ENCODE results near the gene SEC14L5.

SEC14L5 gene

DNA sequence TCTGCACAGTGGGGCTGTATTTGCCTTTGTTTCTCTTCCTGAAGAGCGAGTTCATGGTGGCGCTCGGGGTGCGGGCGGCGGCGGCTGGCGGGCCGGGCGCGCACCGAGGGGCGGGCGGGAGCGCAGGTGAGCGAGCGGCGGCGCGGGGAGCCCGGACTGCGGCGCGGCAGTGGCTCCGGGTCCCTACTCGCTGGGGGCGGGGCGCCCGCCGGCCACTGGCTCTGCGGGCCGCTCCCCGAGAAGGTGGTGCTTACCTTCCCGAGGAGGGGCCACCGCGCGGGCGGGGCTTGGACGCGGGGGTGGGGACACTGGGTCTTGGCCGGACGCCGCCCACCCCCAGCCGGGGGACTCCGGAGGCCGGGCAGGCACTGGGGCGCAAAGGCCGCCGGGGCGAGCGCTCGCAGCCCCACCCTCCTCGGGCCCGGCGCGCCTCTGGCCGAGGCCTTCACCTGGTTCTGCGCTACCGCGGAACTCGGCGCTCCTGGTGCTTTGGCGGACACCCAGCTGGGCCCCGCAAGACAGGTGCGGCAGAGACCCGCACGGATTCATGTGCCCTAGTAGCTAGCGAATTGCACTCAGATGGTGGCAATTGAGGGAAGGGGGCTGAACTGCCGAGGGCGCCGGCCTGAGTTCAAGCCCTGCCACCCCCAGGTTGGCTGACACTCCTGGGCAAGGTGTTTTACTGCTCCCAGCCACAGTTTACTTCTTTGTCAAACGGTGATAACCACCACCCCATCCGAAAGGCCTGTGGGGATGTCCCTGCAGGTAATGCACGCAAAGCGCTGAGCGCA, 20.9 kb upstream of the SEC14L5 start, which contains the start of gene PPL:
Gene PPL, minus strand, starts transcription at position 158 of the 791 bp plus-strand sequence. Its CDS starts 103 bp downstream, at position 55.
- Mint-ChIP-seq H3K27ac (no peak within 1 kb of the TSS), H3K27me3 (peaks cover 53 to 57% of the 10 kb centered on the region in 2 donors)
- peak; percentile 14 for DNase-seq

DNA sequence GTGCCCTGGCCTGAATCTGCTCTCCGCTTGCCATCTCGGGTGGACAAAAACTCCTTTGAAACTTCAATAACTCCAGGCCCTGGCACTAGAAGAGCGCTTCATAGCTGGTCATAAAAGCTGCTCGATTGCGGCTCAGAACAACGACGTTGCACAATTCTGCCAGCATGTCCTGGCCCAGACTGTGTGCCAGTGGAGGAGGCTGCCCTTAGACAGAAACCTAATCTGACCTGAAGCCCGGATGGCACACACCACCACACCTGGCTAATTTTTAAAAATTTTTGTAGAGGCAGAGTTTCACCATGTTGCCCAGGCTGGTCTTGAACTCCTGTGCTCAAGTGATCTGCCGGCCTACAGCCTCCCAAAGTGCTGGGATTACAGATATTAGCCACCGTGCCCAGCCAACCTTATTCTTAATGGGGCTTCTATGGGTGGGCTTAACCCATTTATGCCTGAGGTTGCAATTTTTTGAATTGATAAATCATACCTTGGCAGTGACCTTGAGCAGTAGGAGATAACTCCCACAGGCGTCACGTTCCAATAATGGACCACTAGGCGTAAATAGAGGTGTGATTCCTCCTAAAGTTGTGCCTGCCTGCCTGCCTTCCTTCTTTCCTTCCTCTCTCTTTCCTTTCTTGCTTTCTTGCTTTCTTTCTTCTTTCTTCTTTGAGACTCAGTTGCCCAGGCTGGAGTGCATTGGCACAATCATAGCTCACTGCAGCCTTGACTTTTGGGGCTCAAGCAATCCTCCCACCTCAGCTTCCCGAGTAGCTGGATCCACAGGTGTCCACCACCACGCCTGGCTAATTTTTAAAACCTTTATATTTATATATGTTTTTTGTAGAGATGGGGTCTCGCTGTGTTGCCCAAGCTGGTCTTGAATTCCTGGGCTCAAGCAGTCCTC, 20.1 kb upstream of the SEC14L5 start:
- Mint-ChIP-seq H3K27me3 (peaks cover 51 to 56% of the 10 kb centered on the region in 2 donors), H3K9me3 (no peaks in the 10 kb centered on the region), H3K4me3 (peak overlapping the region; percentile 71 to 72), H3K36me3 (no peaks in the 10 kb centered on the region), H3K4me1 (peaks cover 6 to 13% of the 10 kb centered on the region in 2 donors), H3K27ac (no peak overlapping the region)
- no peak for ATAC-seq (replicated peaks)
- no peak for DNase-seq

More for the DNA sequence above, 20.9 kb upstream of the SEC14L5 start, which contains the start of gene PPL:
- H3K36me3 Mint-ChIP-seq, result no peaks in the 10 kb centered on the region
- H3K4me1 Mint-ChIP-seq, result peaks cover 6 to 13% of the 10 kb centered on the region in 2 donors
- peak within 1 kb of the TSS; percentile 81 to 85 for H3K4me3 Mint-ChIP-seq
- H3K9me3 Mint-ChIP-seq, result no peaks in the 10 kb centered on the region
- ATAC-seq (replicated peaks), result peak; percentile 55 to 58

DNA sequence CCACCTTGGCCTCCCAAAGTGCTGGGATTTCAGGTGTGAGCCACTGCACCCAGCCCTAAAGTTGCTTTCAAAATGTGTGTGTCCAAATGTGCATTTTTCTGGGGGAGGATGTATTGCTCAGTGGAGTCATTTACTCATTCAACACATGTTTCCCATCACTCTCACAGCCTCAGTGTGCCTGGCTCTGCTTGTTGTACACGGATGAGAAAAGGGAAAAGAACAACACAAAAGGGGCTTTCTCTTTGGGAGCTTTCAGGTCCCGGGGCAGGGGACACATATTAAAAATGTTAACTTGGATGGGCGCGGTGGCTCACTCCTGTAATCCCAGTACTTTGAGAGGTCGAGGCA, 19.5 kb upstream of the SEC14L5 start:
- DNase-seq (no peak), ATAC-seq (replicated peaks) (no peak)
- H3K36me3 Mint-ChIP-seq, result no peaks in the 10 kb centered on the region
- H3K27me3 Mint-ChIP-seq, result peaks cover 49 to 50% of the 10 kb centered on the region in 2 donors
- H3K4me3 Mint-ChIP-seq, result no peak overlapping the region
- H3K9me3 Mint-ChIP-seq, result no peaks in the 10 kb centered on the region
- H3K4me1 Mint-ChIP-seq, result peaks cover 6 to 13% of the 10 kb centered on the region in 2 donors
- H3K27ac Mint-ChIP-seq, result no peak overlapping the region

DNA sequence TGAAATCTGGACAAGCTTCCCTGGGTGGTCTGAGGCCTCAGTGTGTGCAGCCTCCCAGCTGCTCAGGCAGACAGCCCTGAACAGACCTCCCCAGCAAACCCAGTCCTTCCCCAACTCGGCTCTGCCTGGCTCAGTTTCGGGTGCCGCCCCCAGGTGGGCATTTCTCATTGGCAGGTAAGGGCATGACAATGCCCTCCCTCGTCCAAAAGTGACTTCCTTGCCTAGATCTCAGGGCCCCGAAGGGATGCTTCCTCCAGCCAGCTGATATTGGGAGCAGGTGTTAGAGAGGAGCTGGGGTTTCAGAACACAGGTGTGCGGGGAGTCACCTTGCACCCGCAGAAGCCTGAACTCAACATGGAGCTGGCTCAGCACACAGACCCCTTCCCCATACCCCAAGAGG, 17.4 kb upstream of the SEC14L5 start:
- Mint-ChIP-seq H3K27ac (no peak overlapping the region), H3K9me3 (no peaks in the 10 kb centered on the region), H3K27me3 (peaks cover 43% of the 10 kb centered on the region in 2 donors), H3K36me3 (no peaks in the 10 kb centered on the region), H3K4me1 (peaks cover 13 to 27% of the 10 kb centered on the region in 2 donors), H3K4me3 (no peak overlapping the region)
- ATAC-seq (replicated peaks), result no peak
- no peak for DNase-seq

DNA sequence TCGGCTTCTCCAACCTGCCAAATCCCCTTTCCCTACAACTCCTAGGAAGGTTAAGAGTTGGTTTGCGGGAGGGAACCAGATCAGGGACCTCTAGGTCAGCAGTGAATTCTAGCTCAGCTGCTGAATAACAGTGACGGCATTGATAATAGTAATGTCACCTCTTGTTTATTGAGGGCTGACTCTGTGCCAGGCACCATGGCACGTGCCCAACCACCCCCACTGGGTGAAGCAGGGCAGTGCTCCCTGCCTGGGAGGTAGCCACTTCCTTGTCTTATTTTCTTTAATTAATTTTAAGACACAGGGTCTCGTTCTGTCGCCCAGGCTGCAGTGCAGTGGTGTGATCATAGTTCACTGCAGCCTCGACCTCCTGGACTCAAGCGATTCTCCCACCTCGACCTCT, 15.6 kb upstream of the SEC14L5 start:
- Mint-ChIP-seq H3K27me3 (peaks cover 37 to 43% of the 10 kb centered on the region in 2 donors), H3K36me3 (no peaks in the 10 kb centered on the region), H3K4me1 (peaks cover 9 to 17% of the 10 kb centered on the region in 2 donors), H3K27ac (no peak overlapping the region), H3K9me3 (no peaks in the 10 kb centered on the region), H3K4me3 (no peak overlapping the region)
- ATAC-seq (replicated peaks) (no peak), DNase-seq (no peak)

DNA sequence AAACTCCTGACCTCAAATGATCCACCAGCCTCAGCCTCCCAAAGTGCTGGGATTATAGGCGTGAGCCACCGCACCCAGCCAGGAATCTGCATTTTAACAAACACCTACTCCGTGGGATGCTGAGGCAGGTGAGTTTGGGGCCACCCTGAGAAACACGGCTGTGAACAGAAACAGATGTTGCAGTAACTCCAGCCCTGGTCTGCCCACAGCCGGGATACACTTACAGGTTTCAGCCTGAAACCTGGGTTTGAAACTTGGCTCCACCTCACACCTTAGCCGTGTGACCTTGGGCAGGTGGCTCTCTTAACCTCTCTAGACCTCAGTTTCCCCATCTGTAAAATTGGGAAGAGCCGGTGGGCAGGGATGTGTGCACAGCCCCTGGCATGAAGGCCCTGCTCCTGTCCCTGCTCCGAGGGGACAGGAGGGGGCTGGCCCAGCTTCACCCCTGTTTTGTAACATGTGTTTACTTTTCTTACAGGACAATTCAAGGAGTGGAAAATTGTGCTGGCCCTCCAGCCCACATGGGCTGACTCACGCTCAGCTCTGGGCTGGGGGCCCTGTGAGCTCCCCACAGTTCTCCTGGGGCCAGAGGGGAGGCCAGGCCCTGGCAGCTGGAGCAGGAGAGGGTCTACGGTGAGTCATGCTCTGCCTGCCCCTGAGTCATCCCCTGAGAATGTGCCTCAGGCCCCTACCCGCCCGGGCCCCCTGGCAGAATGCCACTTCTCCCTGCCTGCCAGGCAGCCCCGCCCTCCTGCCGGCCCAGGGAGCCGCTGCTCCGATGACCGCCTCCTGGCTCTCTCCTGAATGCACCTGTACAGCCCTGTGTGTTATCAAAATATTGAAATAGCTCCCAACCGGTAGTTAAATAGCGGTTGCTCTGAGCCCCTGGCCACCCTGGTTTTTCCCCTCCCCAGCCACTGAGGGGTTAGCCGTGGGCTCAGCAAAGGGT, 13.5 kb upstream of the SEC14L5 start:
- no peak overlapping the region for H3K27ac Mint-ChIP-seq
- H3K4me3 Mint-ChIP-seq, result peak overlapping the region in 1 of 2 donors; percentile 59
- ATAC-seq (replicated peaks), result peak; percentile 36 to 48
- no peaks in the 10 kb centered on the region for H3K9me3 Mint-ChIP-seq
- DNase-seq, result no peak
- no peaks in the 10 kb centered on the region for H3K36me3 Mint-ChIP-seq
- H3K4me1 Mint-ChIP-seq, result peaks cover 7 to 20% of the 10 kb centered on the region in 2 donors
- H3K27me3 Mint-ChIP-seq, result peaks cover 28 to 35% of the 10 kb centered on the region in 2 donors

DNA sequence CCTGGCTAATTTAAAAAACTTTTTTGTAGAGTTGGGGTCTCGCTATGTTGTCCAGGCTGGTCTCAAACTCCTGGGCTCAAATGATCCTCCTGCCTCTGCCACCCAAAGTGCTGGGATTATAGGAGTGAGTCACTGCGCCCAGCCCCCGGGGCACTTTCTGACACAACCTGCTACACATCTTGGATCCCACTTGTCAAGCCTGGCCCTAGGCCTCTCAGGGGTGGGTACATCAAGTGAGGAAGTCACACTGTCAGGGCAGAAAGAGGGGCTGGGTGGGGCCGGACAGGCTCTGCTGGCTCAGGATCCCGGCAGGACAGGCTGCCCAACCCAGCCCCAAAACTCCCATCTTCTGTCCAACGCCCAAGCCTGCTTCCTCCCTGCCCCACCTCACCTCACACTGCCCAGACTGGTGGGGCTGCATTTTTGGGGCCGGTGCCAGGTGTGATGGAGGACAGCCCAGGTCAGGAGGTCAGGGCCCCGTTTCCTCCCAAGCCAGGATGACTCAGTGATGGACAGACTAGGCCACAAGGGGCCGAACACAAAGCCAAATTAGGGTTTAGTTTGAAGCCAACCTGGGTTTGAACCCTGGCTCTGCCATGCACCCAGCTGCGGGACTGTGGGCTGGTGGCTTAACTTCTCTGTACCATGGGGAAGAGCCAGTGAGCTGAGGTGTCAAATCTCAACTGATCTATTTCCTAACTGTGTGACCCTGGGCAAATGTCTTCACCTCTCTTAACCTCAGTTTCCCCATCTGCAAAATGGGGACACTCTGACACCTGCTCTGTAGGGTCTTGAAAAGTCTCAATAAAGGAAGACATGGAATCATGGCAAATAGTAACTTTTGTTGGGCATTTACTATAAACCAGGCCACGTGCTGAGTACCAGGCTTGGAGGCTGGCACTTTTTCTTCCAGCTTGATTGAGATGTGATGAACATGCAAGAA, 12.3 kb upstream of the SEC14L5 start:
- Mint-ChIP-seq H3K27ac (no peak overlapping the region), H3K4me3 (no peak overlapping the region), H3K27me3 (peaks cover 28 to 35% of the 10 kb centered on the region in 2 donors), H3K36me3 (no peaks in the 10 kb centered on the region), H3K4me1 (peaks cover 7 to 20% of the 10 kb centered on the region in 2 donors), H3K9me3 (no peaks in the 10 kb centered on the region)
- ATAC-seq (replicated peaks) (no peak), DNase-seq (no peak)

DNA sequence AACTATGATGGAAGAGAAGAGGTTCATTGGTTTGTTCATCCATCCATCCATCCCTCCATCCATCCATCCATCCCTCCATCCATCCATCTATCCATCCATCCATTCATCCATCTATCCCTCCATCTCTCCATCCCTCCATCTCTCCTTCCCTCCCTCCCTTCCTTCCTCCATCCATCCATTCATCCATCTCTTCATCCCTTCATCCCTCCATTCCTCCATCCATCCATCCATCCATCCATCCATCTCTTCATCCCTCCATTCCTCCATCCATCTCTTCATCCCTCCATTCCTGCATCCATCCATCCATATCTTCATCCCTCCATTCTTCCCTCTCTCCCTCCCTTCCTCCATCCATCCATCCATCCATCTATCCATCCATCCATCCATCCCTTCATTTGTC, 11.2 kb upstream of the SEC14L5 start:
- Mint-ChIP-seq H3K27ac (no peak overlapping the region), H3K27me3 (peaks cover 31 to 34% of the 10 kb centered on the region in 2 donors), H3K4me3 (no peak overlapping the region), H3K9me3 (no peaks in the 10 kb centered on the region), H3K36me3 (no peaks in the 10 kb centered on the region), H3K4me1 (peaks cover 7 to 20% of the 10 kb centered on the region in 2 donors)
- DNase-seq, result no peak
- ATAC-seq (replicated peaks), result no peak

DNA sequence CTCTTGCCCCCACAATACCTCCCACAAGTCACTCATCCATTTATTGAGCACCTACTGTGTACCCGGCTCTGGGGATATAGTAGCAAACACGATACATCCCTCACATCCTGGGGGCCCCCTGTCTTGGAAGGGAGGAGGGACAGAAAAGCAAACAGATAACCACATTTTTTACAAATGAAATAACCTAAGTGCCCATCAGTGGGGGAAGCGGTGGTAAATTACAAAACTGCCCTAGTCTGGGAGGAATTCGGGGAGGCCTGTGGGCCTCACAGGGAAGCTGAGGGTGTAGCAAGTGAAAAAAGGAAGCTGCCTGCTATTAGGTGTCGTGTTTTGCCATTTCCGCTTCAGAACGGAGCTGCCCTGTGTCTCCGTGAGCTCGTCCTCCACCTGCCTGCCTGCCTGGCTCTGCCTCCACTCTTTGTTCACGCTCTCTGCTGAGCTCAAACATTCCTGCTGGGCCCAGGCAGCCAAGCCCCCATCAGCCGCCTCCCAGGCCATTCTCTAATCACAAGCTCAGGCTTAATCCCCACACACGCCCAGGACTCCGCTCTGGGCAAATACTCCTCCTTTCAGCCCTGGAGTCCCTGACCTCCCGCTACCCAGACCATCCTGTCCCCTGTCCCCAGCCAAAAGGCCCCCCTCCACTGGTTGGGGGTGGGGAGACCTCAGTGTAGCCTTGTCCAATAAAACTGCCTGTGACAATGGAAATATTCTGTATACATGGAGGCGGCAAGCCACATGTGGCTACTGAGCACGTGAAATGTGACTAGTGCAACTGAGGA, 10.2 kb upstream of the SEC14L5 start:
- Mint-ChIP-seq H3K36me3 (no peaks in the 10 kb centered on the region), H3K4me1 (peaks cover 7 to 20% of the 10 kb centered on the region in 2 donors), H3K27me3 (peaks cover 31 to 34% of the 10 kb centered on the region in 2 donors), H3K4me3 (no peak overlapping the region), H3K27ac (no peak overlapping the region), H3K9me3 (no peaks in the 10 kb centered on the region)
- ATAC-seq (replicated peaks) (no peak), DNase-seq (no peak)

DNA sequence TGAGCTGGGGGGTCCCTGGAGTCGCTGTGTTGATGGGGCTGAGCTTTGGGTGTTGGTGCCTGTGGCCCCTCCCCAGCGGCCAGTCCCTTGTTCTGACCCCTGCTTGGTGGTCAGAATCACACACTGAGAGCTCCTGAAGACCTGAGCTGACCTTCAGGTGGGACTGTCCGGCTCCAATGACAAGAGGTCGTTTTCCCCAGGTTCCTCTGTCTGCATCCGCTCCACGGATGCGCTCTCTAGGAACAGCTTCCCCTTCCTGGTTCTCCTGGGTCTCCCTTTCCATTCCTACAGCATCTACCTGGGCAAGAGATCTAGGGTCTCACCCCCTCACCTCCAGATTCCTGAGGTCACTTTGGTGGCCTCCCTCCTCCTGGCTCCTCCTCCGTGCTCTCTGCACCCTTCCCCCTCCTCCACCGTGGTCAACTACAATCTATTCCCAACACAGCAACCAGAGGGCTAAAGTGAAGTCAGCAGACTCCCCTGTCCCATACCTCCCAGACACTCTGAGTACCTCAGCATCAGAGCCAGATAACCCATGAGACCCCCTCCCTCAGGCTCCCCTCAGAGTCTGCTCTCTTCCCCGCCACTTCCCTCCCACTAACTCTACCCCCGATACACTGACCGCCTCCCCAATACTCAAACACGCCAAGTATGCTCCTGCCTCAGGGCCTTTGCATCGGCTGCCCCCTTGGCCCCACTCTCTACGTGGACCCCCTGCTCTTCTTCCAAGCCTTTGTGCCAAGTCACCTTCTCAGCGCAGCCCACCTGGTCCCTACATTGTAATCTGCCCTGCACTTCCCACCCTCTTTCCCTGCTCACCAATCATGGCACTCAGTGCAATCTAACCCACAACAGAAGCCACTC, 9.0 kb upstream of the SEC14L5 start:
- Mint-ChIP-seq H3K27ac (no peak overlapping the region), H3K4me3 (no peak overlapping the region), H3K27me3 (peaks cover 32 to 41% of the 10 kb centered on the region in 2 donors), H3K36me3 (no peaks in the 10 kb centered on the region), H3K9me3 (no peaks in the 10 kb centered on the region), H3K4me1 (peaks cover 7 to 20% of the 10 kb centered on the region in 2 donors)
- ATAC-seq (replicated peaks), result no peak
- no peak for DNase-seq

DNA sequence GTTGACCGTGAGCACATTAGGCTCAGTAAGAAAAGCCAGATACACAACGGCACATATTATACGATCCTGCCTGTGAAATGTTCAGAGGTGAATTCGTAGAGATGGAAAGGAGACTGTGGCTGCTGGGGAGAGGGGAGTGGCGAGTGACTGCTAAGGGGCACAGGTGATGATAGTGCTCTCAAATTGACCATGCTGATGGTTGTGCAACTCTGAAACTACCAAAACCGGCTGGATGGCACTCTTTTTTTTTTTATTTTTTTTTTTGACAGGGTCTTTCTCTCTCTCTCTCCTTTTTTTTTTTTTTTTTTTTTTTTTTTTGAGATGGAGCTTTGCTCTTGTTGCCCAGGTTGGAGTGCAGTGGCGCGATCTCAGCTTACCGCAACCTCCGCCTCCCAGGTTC, 8.1 kb upstream of the SEC14L5 start:
- no peaks in the 10 kb centered on the region for H3K9me3 Mint-ChIP-seq
- DNase-seq, result no peak
- no peak overlapping the region for H3K4me3 Mint-ChIP-seq
- no peaks in the 10 kb centered on the region for H3K36me3 Mint-ChIP-seq
- ATAC-seq (replicated peaks), result no peak
- H3K27ac Mint-ChIP-seq, result no peak overlapping the region
- peaks cover 3 to 13% of the 10 kb centered on the region in 2 donors for H3K4me1 Mint-ChIP-seq
- H3K27me3 Mint-ChIP-seq, result peaks cover 32 to 41% of the 10 kb centered on the region in 2 donors

Data from stimulated activated naive B cell treated with anti-CD40 and anti-IgM and Interleukin-4, amounts not matched to agents 10 μg/mL and 1 μg/mL and 100 μg/mL, for 72 hours (primary cell).